GM12801 (cell line): ENCODE results near the gene FZD4.

Experiments
- CTCF ChIP-seq: IDR thresholded peaks from one replicate; pipeline ENCODE4 v1.5.1; 2011; ENCODE audit warnings: control low read depth; ENCODE audit not compliant: insufficient read length; ENCODE audit errors: extremely low read depth

Gene FZD4

GRCh38 chr11:86990515-86990914, 35.3 kb upstream of the FZD4 start:
- TF ChIP-seq CTCF = no peak

GRCh38 chr11:86990031-86990430, 34.8 kb upstream of the FZD4 start:
- TF ChIP-seq CTCF = no peak

GRCh38 chr11:86988351-86988881, 33.2 kb upstream of the FZD4 start:
- no peak for TF ChIP-seq CTCF

GRCh38 chr11:86987679-86988078, 32.5 kb upstream of the FZD4 start:
- no peak for TF ChIP-seq CTCF

GRCh38 chr11:86984701-86985100, 29.5 kb upstream of the FZD4 start:
- TF ChIP-seq CTCF = no peak

- TF ChIP-seq CTCF = no peak
Measured at GRCh38 chr11:86983021-86983488, 27.9 kb upstream of the FZD4 start.

GRCh38 chr11:86981777-86982540, 26.8 kb upstream of the FZD4 start:
- TF ChIP-seq CTCF = no peak
